SK-N-SH treated with all-trans-retinoic acid at 6 μM for 48 hours (cell line): ENCODE results near the gene COMT.
"Not testable (repeated sequence)": the region's sequence is repeated elsewhere in the genome, so short reads cannot be mapped to it uniquely, and the experiment has no call there.

Experiments
- ATAC-seq: fragments of 200-7000 bp; cut with Tn5 transposase; 3 replicates; pipeline ENCODE4 v1.9.1; 2020; ENCODE audit warnings: mild to moderate bottlenecking, moderate library complexity
- ARNTL ChIP-seq: fragments of 450-650 bp; formaldehyde crosslinking; IDR thresholded peaks from 2 replicates; pipeline ENCODE4 v1.5.0; 2020; ENCODE audit warnings: low read depth, mild to moderate bottlenecking, moderate library complexity, borderline replicate concordance
- BACH2 ChIP-seq: fragments of 250-450 bp; sonication (Bioruptor Pico); IDR thresholded peaks from 2 replicates; pipeline ENCODE4 v1.9.0; 2021; ENCODE audit warnings: mild to moderate bottlenecking, borderline replicate concordance
- CREB5 ChIP-seq: fragments of 250-450 bp; sonication (Bioruptor Pico); IDR thresholded peaks from 2 replicates; pipeline ENCODE4 v1.5.1; 2020; ENCODE audit warnings: low read depth, mild to moderate bottlenecking, moderate library complexity
- CSDC2 ChIP-seq: fragments of 250-450 bp; sonication (Bioruptor Pico); IDR thresholded peaks from 2 replicates; pipeline ENCODE4 v1.5.0; 2020; ENCODE audit warnings: mild to moderate bottlenecking, moderate library complexity
- CSRNP3 ChIP-seq: fragments of 250-450 bp; sonication (Bioruptor Pico); IDR thresholded peaks from 2 replicates; pipeline ENCODE4 v1.5.1; 2021; ENCODE audit warnings: mild to moderate bottlenecking, moderate library complexity
- ESRRG ChIP-seq: fragments of 250-450 bp; sonication (Bioruptor Pico); IDR thresholded peaks from 2 replicates; pipeline ENCODE4 v1.6.1; 2021; ENCODE audit warnings: mild to moderate bottlenecking
- GLIS3 ChIP-seq: fragments of 250-450 bp; sonication (Bioruptor Pico); IDR thresholded peaks from 2 replicates; pipeline ENCODE4 v1.5.0; 2020; ENCODE audit warnings: mild to moderate bottlenecking, moderate library complexity
- ISL1 ChIP-seq: fragments of 250-450 bp; sonication (Bioruptor Pico); IDR thresholded peaks from 2 replicates; pipeline ENCODE4 v2.1.2; 2022; ENCODE audit warnings: mild to moderate bottlenecking, moderate library complexity
- OSR1 ChIP-seq: fragments of 250-450 bp; sonication (Bioruptor Pico); IDR thresholded peaks from 2 replicates; pipeline ENCODE4 v1.8.0; 2022; ENCODE audit warnings: moderate library complexity, mild to moderate bottlenecking, inconsistent platforms
- PATZ1 ChIP-seq: fragments of 250-450 bp; sonication (Bioruptor Pico); IDR thresholded peaks from 2 replicates; pipeline ENCODE4 v1.8.0; 2020; ENCODE audit warnings: mild to moderate bottlenecking, moderate library complexity, borderline replicate concordance
- POU6F1 ChIP-seq: fragments of 250-450 bp; sonication (Bioruptor Pico); IDR thresholded peaks from 2 replicates; pipeline ENCODE4 v1.8.0; 2021; ENCODE audit warnings: low read depth, mild to moderate bottlenecking, moderate library complexity, borderline replicate concordance
- PPARA ChIP-seq: fragments of 250-450 bp; sonication (Bioruptor Pico); IDR thresholded peaks from 2 replicates; pipeline ENCODE4 v1.5.0; 2020; ENCODE audit warnings: mild to moderate bottlenecking, borderline replicate concordance
- RARB ChIP-seq: fragments of 250-450 bp; sonication (Bioruptor Pico); IDR thresholded peaks from 2 replicates; pipeline ENCODE4 v1.8.0; 2021; ENCODE audit warnings: mild to moderate bottlenecking, moderate library complexity
- SNAI2 ChIP-seq: fragments of 250-450 bp; sonication (Bioruptor Pico); IDR thresholded peaks from 2 replicates; pipeline ENCODE4 v1.5.0; 2020; ENCODE audit warnings: mild to moderate bottlenecking, moderate library complexity
- TCF4 ChIP-seq: fragments of 250-450 bp; sonication (Bioruptor Pico); IDR thresholded peaks from 2 replicates; pipeline ENCODE4 v1.8.0; 2021; ENCODE audit warnings: mild to moderate bottlenecking, moderate library complexity, borderline replicate concordance
- TOX ChIP-seq: fragments of 250-450 bp; sonication (Bioruptor Pico); IDR thresholded peaks from 2 replicates; pipeline ENCODE4 v1.8.0; 2021; ENCODE audit warnings: mild to moderate bottlenecking, moderate library complexity, borderline replicate concordance
- TSHZ2 ChIP-seq: fragments of 250-450 bp; sonication (Bioruptor Pico); IDR thresholded peaks from 2 replicates; pipeline ENCODE4 v1.5.0; 2020; ENCODE audit warnings: mild to moderate bottlenecking, moderate library complexity
- ZC3H10 ChIP-seq: fragments of 250-450 bp; sonication (Bioruptor Pico); IDR thresholded peaks from 2 replicates; pipeline ENCODE4 v1.5.1; 2021; ENCODE audit warnings: mild to moderate bottlenecking, moderate library complexity
- ZFP3 ChIP-seq: fragments of 250-450 bp; sonication (Bioruptor Pico); IDR thresholded peaks from 2 replicates; pipeline ENCODE4 v1.5.0; 2020; ENCODE audit warnings: mild to moderate bottlenecking, moderate library complexity
- ZFP30 ChIP-seq: fragments of 450-650 bp; formaldehyde crosslinking; IDR thresholded peaks from 2 replicates; pipeline ENCODE4 v1.5.0; 2022; ENCODE audit warnings: mild to moderate bottlenecking, moderate library complexity
- ZNF565 ChIP-seq: fragments of 450-650 bp; formaldehyde crosslinking; conservative IDR thresholded peaks from 2 replicates; pipeline ENCODE4 v1.5.0; 2020; ENCODE audit warnings: low read depth, mild to moderate bottlenecking, moderate library complexity
- ZNF70 ChIP-seq: fragments of 450-650 bp; formaldehyde crosslinking; IDR thresholded peaks from 2 replicates; pipeline ENCODE4 v1.5.0; 2020; ENCODE audit warnings: mild to moderate bottlenecking, moderate library complexity
- ZNF8 ChIP-seq: fragments of 450-650 bp; formaldehyde crosslinking; IDR thresholded peaks from 2 replicates; pipeline ENCODE4 v1.5.0; 2020; ENCODE audit warnings: mild to moderate bottlenecking, moderate library complexity

The COMT gene

GRCh38 chr22:19905347-19906276 is 36.0 kb upstream of the COMT start:
- no peak for ATAC-seq

GRCh38 chr22:19906864-19907263 is 34.7 kb upstream of the COMT start:
- ATAC-seq, result not testable (repeated sequence)

More at GRCh38 chr22:19905347-19906276, 36.0 kb upstream of the COMT start:
- TF ChIP-seq PATZ1 (CRISPR knock-in tag) (no peak), TOX (no peak), CSDC2 (CRISPR knock-in tag) (no peak), ZNF8 (CRISPR knock-in tag) (no peak), ESRRG (CRISPR knock-in tag) (no peak), POU6F1 (no peak), OSR1 (CRISPR knock-in tag) (no peak), ZNF565 (CRISPR knock-in tag) (no peak), ARNTL (no peak), GLIS3 (no peak), ISL1 (CRISPR knock-in tag) (no peak), SNAI2 (CRISPR knock-in tag) (no peak), CSRNP3 (CRISPR knock-in tag) (no peak), TSHZ2 (CRISPR knock-in tag) (0 out of 2 replicates have a peak, but pooled peaks have one; percentile 19), ZFP30 (CRISPR knock-in tag) (no peak), PPARA (CRISPR knock-in tag) (peak; percentile 48; the same call in 1 of the 2 replicates), BACH2 (CRISPR knock-in tag) (no peak), TCF4 (CRISPR knock-in tag) (peak; percentile 79), ZFP3 (CRISPR knock-in tag) (no peak), CREB5 (CRISPR knock-in tag) (no peak), ZC3H10 (no peak), RARB (CRISPR knock-in tag) (no peak), ZNF70 (CRISPR knock-in tag) (peak; percentile 9; the same call in 1 of the 2 replicates)
- TF ChIP-seq, all 23 proteins: peak for 4

- ATAC-seq, result not testable (repeated sequence)
Observed at GRCh38 chr22:19907902-19908301, 33.7 kb upstream of the COMT start.
